Measurements from ENCODE around the gene HNRNPUL2.
"Not testable (repeated sequence)": the region's sequence is repeated elsewhere in the genome, so short reads cannot be mapped to it uniquely, and the experiment has no call there.

Gene HNRNPUL2

GRCh38 chr11:62727165-62727871 lies at the start of gene HNRNPUL2:
Gene HNRNPUL2 (minus strand): TSS chr11:62727457. CDS start chr11:62727156, 301 bp downstream.
- peak; percentile 86 to 98 (median 98) for DNase-seq

- DNase-seq: no peak
Measured at GRCh38 chr11:62775646-62776045, 48.4 kb upstream of the HNRNPUL2 start.

DNA sequence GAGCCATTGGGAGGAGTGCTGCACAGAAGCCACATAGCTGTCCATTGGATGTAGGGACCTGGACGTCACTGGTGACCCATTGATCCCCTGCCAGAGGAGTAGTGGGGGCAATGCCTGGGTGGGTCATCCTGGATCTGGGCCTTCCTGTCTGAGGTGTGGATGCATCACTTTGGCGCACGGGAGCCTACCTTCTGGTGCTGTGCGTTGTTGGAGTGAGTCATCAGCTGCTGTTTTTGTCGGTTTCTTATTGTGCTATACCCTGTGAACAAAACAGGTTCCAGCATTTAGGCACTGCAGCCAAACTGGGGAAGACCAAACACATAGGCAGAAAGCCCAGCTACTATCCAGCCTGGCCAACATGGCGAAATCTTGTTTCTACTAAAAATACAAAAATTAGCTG lies 47.1 kb upstream of the HNRNPUL2 start:
- no peak for DNase-seq

GRCh38 chr11:62771144-62772021 lies 44.1 kb upstream of the HNRNPUL2 start, which contains the start of gene TAF6L:
Gene TAF6L (plus strand): TSS chr11:62771396. CDS start chr11:62775784, 4,388 bp downstream.
- peak; percentile 77 to 96 (median 86) for DNase-seq

- DNase-seq: no peak
Measured at GRCh38 chr11:62770778-62771143, 43.5 kb upstream of the HNRNPUL2 start.

GRCh38 chr11:62760867-62761227 lies 33.6 kb upstream of the HNRNPUL2 start:
- DNase-seq: not testable (repeated sequence)

GRCh38 chr11:62757846-62758788 lies 30.9 kb upstream of the HNRNPUL2 start:
- no peak for DNase-seq

DNA sequence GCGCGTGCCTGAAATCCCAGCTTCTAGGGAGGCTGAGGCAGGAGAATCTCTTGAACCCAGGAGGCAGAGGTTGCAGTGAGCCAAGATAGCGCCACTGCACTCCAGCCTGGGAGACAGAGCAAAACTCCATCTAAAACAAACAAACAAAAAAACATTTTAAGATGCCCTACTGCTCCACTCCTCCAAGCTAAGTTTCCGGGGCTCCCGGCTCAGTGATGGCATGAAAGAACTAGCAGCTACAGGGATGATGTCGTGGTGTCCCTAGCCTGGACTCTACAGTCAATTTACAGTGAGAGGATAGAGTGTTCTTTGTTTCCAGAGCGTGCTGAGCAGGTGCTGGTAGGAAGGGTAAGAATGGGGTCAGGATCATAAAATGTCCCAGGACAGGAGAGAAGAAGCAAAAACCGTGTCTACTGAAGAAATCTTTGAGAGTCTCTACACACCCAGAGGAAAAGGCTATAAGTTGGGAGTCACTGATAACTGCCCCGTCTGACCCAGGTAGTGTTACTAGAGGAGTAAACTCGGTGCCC lies 27.9 kb upstream of the HNRNPUL2 start:
- no peak for DNase-seq

DNA sequence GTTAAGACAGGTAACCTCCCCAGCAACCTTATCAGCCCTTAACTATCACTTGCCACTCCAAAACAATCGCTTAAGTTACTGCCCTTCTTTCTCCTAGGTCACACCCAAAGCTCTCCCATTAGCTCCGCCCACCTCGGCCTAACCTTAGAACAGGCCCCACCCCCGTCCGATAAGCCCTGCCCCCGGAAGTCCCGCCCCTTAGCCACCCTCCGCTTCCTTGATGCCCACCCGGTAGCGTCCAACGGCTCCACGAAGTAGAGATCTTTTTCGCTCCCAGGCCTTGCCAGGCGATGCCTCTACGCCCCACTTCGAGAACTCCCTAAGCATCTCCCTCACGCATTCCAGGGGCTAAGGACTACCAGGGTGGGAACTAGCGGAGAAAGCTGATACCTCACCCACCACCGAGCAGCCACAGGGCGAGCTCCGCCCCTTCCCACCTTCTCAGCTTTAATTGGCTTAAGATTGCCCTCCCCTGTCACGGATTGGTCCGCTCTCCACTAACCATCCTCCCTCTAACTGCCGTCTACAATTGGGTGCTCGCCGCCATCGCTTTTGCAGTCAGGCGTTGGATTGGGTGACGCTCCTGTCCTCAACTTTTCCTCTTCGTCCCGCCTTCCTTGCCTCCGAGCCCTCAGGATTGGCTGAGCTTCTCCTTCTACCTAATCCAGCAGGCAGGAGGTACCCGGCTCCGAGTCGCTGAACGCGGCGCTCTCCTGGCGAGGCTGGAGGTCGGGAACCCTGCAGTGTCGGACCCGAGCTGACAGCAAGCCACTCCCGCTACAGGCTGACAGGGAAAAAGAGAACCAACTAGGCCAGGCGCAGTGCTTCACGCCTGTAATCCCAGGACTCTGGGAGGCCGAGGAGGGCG lies 26.7 kb upstream of the HNRNPUL2 start, which contains the start of gene ZBTB3:
Gene ZBTB3, minus strand, starts transcription at position 425 of the 868 bp plus-strand sequence. CDS start 496 bp downstream, outside the sequence.
- DNase-seq: peak; percentile 88 to 97 (median 91)

DNA sequence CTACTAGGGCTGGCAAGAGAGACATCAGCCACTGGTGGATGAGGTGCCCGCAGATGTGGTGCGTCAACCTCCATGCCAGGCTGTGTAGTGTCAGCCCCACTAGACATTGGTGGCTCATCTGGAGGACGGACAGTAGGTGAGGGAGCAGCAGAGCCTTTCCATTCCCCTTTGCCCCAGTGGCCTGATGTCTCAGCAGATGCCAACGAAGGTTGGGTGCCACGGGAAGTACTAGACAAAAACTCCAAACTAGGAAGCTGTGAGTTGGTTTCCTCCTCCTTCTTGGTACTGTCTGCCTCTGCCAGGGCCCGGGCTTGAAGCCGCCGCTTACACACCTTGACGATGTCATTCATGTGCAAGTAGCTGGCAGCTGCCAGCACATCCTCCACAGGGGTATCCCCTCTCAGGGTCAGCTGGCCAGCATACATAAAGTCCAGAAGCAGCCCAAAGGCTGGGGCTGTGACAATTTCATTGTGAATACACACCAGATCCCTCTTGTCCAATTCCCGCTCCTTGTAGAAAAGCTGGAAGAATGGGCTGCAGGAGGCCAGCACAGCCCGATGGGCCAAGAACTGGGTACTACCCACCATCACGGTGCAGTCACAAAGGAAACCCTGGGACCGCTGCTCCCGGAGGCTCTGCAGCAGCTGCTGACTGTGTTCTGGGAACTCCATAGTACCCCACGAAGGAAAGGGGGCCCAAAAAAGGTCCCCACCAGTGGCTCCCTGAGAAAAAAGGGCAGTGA lies 25.9 kb upstream of the HNRNPUL2 start:
- no peak for DNase-seq

DNA sequence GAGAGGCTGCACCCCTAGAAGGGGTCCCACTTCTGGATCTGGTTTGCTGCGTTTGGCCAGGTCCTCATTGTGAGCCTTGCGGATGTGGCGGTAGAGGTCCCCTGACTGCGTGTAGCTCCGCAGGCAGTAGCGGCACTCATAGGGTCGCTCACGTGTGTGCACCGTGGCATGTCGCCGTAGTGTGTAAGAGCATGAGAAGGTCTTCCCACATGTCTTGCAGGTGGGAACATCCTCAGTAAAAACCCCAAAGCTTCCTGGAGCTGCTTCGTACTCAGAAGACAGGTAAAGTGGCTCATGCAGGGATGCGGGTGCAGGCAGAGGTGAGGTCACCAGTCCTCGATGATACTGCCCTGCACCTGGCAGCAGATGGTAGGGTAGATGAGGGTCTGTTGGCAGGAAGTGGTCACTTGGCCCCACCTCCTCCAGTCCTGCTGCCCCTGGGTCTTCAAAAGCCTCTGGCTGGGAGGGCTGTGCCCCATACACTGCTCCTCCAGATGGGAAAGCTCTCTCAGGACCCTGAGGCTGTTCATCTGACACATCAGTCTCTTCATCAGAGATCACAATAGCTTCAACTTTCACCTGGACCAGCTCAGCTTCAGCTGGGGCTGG lies 25.0 kb upstream of the HNRNPUL2 start:
- no peak for DNase-seq

DNA sequence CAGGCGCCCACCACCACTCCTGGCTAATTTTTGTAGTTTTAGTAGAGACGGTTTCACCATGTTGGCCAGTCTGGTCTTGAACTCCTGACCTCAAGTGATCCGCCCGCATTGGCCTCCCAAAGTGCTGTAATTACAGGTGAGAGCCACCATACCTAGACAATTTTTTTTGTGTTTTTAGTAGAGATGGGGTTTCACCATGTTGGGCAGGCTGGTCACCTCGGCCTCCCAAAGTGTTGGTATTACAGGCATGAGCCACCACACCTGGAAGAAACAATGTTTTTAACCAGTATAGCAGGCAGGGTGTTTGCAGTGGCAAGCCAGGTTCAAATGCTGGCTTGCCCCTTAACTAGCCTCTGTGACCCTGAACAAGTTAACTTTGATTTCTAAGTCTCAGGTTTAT lies 22.7 kb upstream of the HNRNPUL2 start:
- DNase-seq: not testable (repeated sequence)

GRCh38 chr11:62747475-62748160 lies 20.4 kb upstream of the HNRNPUL2 start:
- no peak for DNase-seq

DNA sequence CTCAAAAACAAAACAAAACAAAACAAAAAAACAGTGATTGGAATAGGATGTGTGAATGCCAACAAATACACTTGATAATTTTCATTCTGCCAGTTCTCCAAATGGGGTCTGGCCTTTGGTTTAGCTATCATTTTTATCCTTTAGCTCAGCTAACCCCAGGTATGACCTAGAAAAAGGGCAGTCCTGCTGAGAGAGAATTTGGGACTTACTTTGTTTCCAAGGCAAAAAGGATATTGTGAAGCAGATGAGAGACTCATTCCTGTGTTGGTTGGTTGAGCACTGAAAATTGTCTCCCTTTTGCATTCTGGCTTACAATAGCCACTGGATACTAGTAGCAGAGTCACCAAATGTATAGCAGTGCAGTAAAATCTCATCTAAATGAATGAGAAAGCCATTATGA lies 9.9 kb upstream of the HNRNPUL2 start:
- no peak for DNase-seq

- DNase-seq: no peak
Measured at GRCh38 chr11:62732830-62733229, 5.6 kb upstream of the HNRNPUL2 start.

DNA sequence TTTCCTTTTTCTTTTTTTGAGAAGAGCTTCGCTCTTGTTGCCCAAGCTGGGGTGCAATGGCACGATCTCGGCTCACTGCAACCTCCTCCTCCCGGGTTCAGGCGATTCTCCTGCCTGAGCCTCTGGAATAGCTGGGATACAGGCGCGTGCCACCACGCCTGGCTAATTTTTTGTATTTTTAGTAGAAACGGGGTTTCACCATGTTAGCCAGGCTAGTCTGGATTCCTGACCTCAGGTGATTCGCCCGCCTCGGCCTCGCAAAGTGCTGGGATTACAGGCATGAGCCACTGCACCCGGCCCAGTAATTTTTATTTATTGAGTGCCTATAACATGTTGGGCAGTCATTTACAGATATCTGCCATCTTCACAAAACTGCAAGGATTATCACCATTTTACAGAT lies 2.8 kb upstream of the HNRNPUL2 start:
- not testable (repeated sequence) for DNase-seq

DNA sequence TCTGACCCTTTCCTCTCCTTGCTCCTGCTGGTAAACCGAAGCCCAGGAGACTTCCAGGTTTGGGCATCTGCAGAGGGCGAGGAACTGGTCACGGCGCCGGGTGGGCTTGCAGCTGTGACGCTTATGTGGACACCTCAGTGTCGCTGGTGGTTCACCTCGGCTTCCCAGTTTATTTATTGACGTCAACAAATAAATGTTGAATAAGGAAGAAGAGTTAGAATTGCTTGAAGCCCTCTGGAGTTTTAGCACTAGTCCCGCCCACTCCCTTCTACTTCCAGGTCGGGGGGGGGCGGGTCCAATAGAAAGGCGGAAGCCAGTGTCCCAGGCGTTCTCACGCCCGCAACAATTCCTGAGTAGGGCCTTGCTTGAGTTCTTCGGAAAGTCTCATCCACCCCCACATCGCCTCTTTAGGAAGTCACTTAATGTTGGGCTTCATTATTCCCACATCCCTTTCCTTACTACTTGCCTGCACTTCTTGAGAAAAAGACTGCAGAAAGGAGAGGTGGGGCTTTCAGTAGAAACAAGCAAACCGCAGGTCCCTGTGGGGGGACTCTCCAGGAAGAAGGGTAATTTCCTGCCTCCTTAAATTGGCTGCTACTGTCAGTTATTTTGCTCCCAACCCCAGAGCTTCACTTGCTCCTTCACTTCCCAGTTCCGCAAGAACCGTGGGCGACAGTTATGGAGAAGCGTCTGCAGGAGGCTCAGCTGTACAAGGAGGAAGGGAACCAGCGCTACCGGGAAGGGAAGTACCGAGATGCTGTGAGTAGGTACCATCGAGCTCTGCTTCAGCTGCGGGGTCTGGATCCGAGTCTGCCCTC lies 1.1 kb upstream of the HNRNPUL2 start, which contains the start of gene TTC9C:
Gene TTC9C, plus strand, starts transcription at position 316 of the 818 bp plus-strand sequence. Its CDS starts 363 bp downstream, at position 679.
- peak; percentile 61 to 78 (median 72) for DNase-seq

- peak; percentile 42 to 69 (median 63) for DNase-seq
Measured at GRCh38 chr11:62727872-62728170, 564 bp upstream of the HNRNPUL2 start.

- no peak for DNase-seq
Measured at GRCh38 chr11:62726915-62727164, 417 bp downstream of the HNRNPUL2 start.

All from activated CD4-positive, CD25-positive, alpha-beta regulatory T cell (primary cell).